ENCODE data around the gene NFASC. TPM values are rescaled to one million over a fixed set of nuclear protein-coding genes. Genes with fewer than 3 reads are reported as not detected.

Gene NFASC
- total RNA-seq, 4 donors from 2014 or later, result 6.3 to 15.1 (median 11.7) TPM

- intact Hi-C loops (cut with DNase I), result no loop called here
- no peak for TF ChIP-seq CTCF (IDR thresholded peaks at IDR 0.05)
- TF ChIP-seq POLR2A (IDR thresholded peaks at IDR 0.05), result no peak
- no peaks in the 10 kb centered on the region for H3K9me3 ChIP-seq
- no peaks in the 10 kb centered on the region for H3K27me3 ChIP-seq
- H3K4me3 ChIP-seq, result no peak overlapping the region
- H3K27ac ChIP-seq, result no peak overlapping the region
- peaks cover 0 to 69% (median 0%) of the 10 kb centered on the region in 3 donors for H3K36me3 ChIP-seq
- no peaks in the 10 kb centered on the region for H3K4me1 ChIP-seq
- 68 to 90% methylated on average over 2 of the region's 2 CpGs for WGBS, 2 donors
- no peak for DNase-seq
Measured at GRCh38 chr1:204970937-204971336, 100.3 kb downstream of the NFASC start.

GRCh38 chr1:204971517-204972336, 101.1 kb downstream of the NFASC start:
- Histone ChIP-seq H3K27me3 (no peaks in the 10 kb centered on the region), H3K4me1 (no peaks in the 10 kb centered on the region), H3K36me3 (peaks cover 0 to 76% (median 0%) of the 10 kb centered on the region in 3 donors), H3K9me3 (no peaks in the 10 kb centered on the region), H3K4me3 (no peak overlapping the region), H3K27ac (no peak overlapping the region)
- TF ChIP-seq CTCF (IDR thresholded peaks at IDR 0.05) (no peak), POLR2A (IDR thresholded peaks at IDR 0.05) (no peak)
- DNase-seq, result no peak
- intact Hi-C loops (cut with DNase I), result no loop called here
- whole genome bisulfite sequencing, 2 donors, result 46 to 50% methylated on average over 9 to 12 of the region's 12 CpGs

GRCh38 chr1:204972426-204972825, 101.8 kb downstream of the NFASC start:
- Histone ChIP-seq H3K27me3 (no peaks in the 10 kb centered on the region), H3K36me3 (peaks cover 0 to 83% (median 0%) of the 10 kb centered on the region in 3 donors), H3K4me3 (no peak overlapping the region), H3K9me3 (no peaks in the 10 kb centered on the region), H3K4me1 (no peaks in the 10 kb centered on the region), H3K27ac (no peak overlapping the region)
- WGBS, 2 donors, result 81 to 95% methylated on average over 1 of the region's 1 CpG
- DNase-seq, result no peak
- TF ChIP-seq POLR2A (IDR thresholded peaks at IDR 0.05), result no peak
- no peak for TF ChIP-seq CTCF (IDR thresholded peaks at IDR 0.05)
- intact Hi-C loops (cut with DNase I), result no loop called here

- Histone ChIP-seq H3K4me3 (no peak overlapping the region), H3K9me3 (no peaks in the 10 kb centered on the region), H3K4me1 (no peaks in the 10 kb centered on the region), H3K27ac (no peak overlapping the region), H3K27me3 (no peaks in the 10 kb centered on the region), H3K36me3 (peaks cover 0 to 83% (median 0%) of the 10 kb centered on the region in 3 donors)
- no peak for DNase-seq
- 53 to 54% methylated on average over 3 to 4 of the region's 6 CpGs for WGBS, 2 donors
- intact Hi-C loops (cut with DNase I), result no loop called here
- TF ChIP-seq CTCF (IDR thresholded peaks at IDR 0.05), result no peak
- no peak for TF ChIP-seq POLR2A (IDR thresholded peaks at IDR 0.05)
Measured at GRCh38 chr1:204973449-204973848, 102.8 kb downstream of the NFASC start.

GRCh38 chr1:204974327-204974726, 103.7 kb downstream of the NFASC start:
- 100% methylated on average over 1 of the region's 2 CpGs; no CpG with 5 or more reads in 1 of the 2 donors for WGBS, 2 donors
- Histone ChIP-seq H3K4me3 (no peak overlapping the region), H3K27ac (no peak overlapping the region), H3K4me1 (no peaks in the 10 kb centered on the region), H3K27me3 (no peaks in the 10 kb centered on the region), H3K9me3 (no peaks in the 10 kb centered on the region), H3K36me3 (peaks cover 0 to 83% (median 0%) of the 10 kb centered on the region in 3 donors)
- intact Hi-C loops (cut with DNase I), result no loop called here
- DNase-seq, result no peak
- TF ChIP-seq CTCF (IDR thresholded peaks at IDR 0.05), result no peak
